Caco-2 (cell line): ENCODE data around the gene MGAT3. TPM values are rescaled to one million over a fixed set of nuclear protein-coding genes. Genes with fewer than 3 reads are reported as not detected.

Experiments
- BruUV-seq: library from RNA; stranded (reverse); fragments of 400-500 nt; replicated peaks from 2 replicates; lab custom pipeline; 2021; lab: Mats Ljungman, UMichigan
- CTCF ChIA-PET: fragments of 300-600 bp; sonication (Branson Sonifier 250); formaldehyde crosslinking; loops from one replicate; lab custom pipeline; 2022; ENCODE audit warnings: antibody characterized with exemption; lab: Charles Lee
- POLR2A ChIA-PET: fragments of 300-600 bp; sonication (Branson Sonifier 250); formaldehyde crosslinking; loops from one replicate; lab custom pipeline; 2022; ENCODE audit warnings: antibody characterized with exemption; lab: Charles Lee
- DNase-seq, 2 experiments: peaks; one replicate each; pipeline versions ENCODE4 v3.0.0 to v3.0.0-alpha.2; 2020 to 2022
- H3K27me3 ChIP-seq: replicated peaks from 2 replicates; pipeline ENCODE4 v1.6.0; 2011; ENCODE audit warnings: low read length; ENCODE audit not compliant: control insufficient read depth, insufficient read depth
- H3K36me3 ChIP-seq: 2 replicates; pipeline ENCODE4 v1.5.1; 2011; ENCODE audit warnings: low read length; ENCODE audit not compliant: control insufficient read depth, insufficient read depth
- H3K4me1 ChIP-seq: fragments of 250-450 bp; sonication (Bioruptor Pico); 2 replicates; pipeline ENCODE4 v1.5.1; 2020; ENCODE audit warnings: mild to moderate bottlenecking
- H3K4me3 ChIP-seq: 2 replicates; pipeline ENCODE4 v1.5.1; 2011; ENCODE audit warnings: low read depth, mild to moderate bottlenecking, control low read depth, low read length
- H3K9me3 ChIP-seq: fragments of 250-450 bp; sonication (Bioruptor Pico); 2 replicates; pipeline ENCODE4 v1.5.1; 2020; ENCODE audit warnings: mild to moderate bottlenecking, moderate library complexity
- H3K27ac Mint-ChIP-seq: one replicate; pipeline ENCODE4 v1.8.0; 2022; ENCODE audit warnings: mixed read lengths; ENCODE audit not compliant: unreplicated experiment
- H3K27me3 Mint-ChIP-seq: one replicate; pipeline ENCODE4 v1.8.0; 2022; ENCODE audit warnings: mixed read lengths; ENCODE audit not compliant: insufficient read depth, unreplicated experiment
- H3K36me3 Mint-ChIP-seq: one replicate; pipeline ENCODE4 v1.8.0; 2022; ENCODE audit warnings: mild to moderate bottlenecking, mixed read lengths; ENCODE audit not compliant: insufficient read depth, unreplicated experiment
- H3K4me1 Mint-ChIP-seq: one replicate; pipeline ENCODE4 v1.8.0; 2022; ENCODE audit warnings: low read depth, mixed read lengths; ENCODE audit not compliant: unreplicated experiment
- H3K4me3 Mint-ChIP-seq: one replicate; pipeline ENCODE4 v1.8.0; 2022; ENCODE audit warnings: mild to moderate bottlenecking, moderate library complexity, mixed read lengths; ENCODE audit not compliant: unreplicated experiment
- H3K9me3 Mint-ChIP-seq: one replicate; pipeline ENCODE4 v1.8.0; 2022; ENCODE audit warnings: mixed read lengths; ENCODE audit not compliant: unreplicated experiment
- CTCF ChIP-seq, 2 experiments: fragments of 200-600 bp in 1 of 2; IDR thresholded peaks; 1 replicate in 1 of 2; 2 replicates in 1 of 2; pipeline versions ENCODE4 v1.5.1 to v1.8.0; 2011 to 2022; ENCODE audit warnings: antibody characterized with exemption in 1 of 2, control low read depth in 1 of 2, inconsistent platforms in 1 of 2, low read depth in 1 of 2, low read length in 1 of 2, mild to moderate bottlenecking in 1 of 2, moderate library complexity in 1 of 2; ENCODE audit not compliant: insufficient read depth in 1 of 2, severe bottlenecking in 1 of 2, unreplicated experiment in 1 of 2
- intact Hi-C: fragments of 100-400 bp; cut with micrococcal nuclease; formaldehyde crosslinking; loops from one replicate; pipeline ENCODE4 v1.10.0; 2022; ENCODE audit not compliant: unreplicated experiment
- total RNA-seq: library from RNA; stranded (reverse); gene quantifications from 2 replicates; pipeline ENCODE4 v1.2.3, GENCODE V29; 2022

MGAT3 gene
- total RNA-seq, 1 experiment from 2014 or later = 16.6 TPM

GRCh38 chr22:39422101-39422500 lies 34.7 kb upstream of the MGAT3 start:
- ChIA-PET POLR2A (no interaction called here), CTCF (no interaction called here)

GRCh38 chr22:39422721-39423120 lies 34.1 kb upstream of the MGAT3 start:
- Mint-ChIP-seq H3K4me3 (no peak overlapping the region), H3K27ac (no peak overlapping the region), H3K27me3 (no peaks in the 10 kb centered on the region), H3K9me3 (no peaks in the 10 kb centered on the region), H3K36me3 (peaks cover 11% of the 10 kb centered on the region), H3K4me1 (no peaks in the 10 kb centered on the region)
- no peak for DNase-seq
- no TSS peak for BruUV-seq
- TF ChIP-seq CTCF (IDR thresholded peaks at IDR 0.05; ENCODE audit: insufficient read depth in 1 of 2, low read depth in 1 of 2, low read length in 1 of 2, severe bottlenecking in 1 of 2, unreplicated experiment in 1 of 2) = no peak
- POLR2A ChIA-PET = no interaction called here
- Histone ChIP-seq H3K4me1 (peaks cover under 1% of the 10 kb centered on the region; the same call in 1 of the 2 replicates), H3K9me3 (no peaks in the 10 kb centered on the region), H3K27me3 (no peaks in the 10 kb centered on the region), H3K4me3 (no peak overlapping the region), H3K36me3 (no peaks in the 10 kb centered on the region)
- CTCF ChIA-PET = no interaction called here
- intact Hi-C loops = no loop called here

More at GRCh38 chr22:39422101-39422500, 34.7 kb upstream of the MGAT3 start:
- Histone ChIP-seq H3K4me1 (no peaks in the 10 kb centered on the region), H3K4me3 (no peak overlapping the region), H3K27me3 (no peaks in the 10 kb centered on the region), H3K36me3 (no peaks in the 10 kb centered on the region), H3K9me3 (no peaks in the 10 kb centered on the region)
- BruUV-seq = no TSS peak
- intact Hi-C loops = no loop called here
- peaks cover 7% of the 10 kb centered on the region for H3K36me3 Mint-ChIP-seq
- H3K9me3 Mint-ChIP-seq = no peaks in the 10 kb centered on the region
- H3K4me1 Mint-ChIP-seq = no peaks in the 10 kb centered on the region
- no peak overlapping the region for H3K4me3 Mint-ChIP-seq
- no peak overlapping the region for H3K27ac Mint-ChIP-seq
- no peak for TF ChIP-seq CTCF (IDR thresholded peaks at IDR 0.05; ENCODE audit: insufficient read depth in 1 of 2, low read depth in 1 of 2, low read length in 1 of 2, severe bottlenecking in 1 of 2, unreplicated experiment in 1 of 2)
- H3K27me3 Mint-ChIP-seq = no peaks in the 10 kb centered on the region
- no peak for DNase-seq

- H3K36me3 ChIP-seq = no peaks in the 10 kb centered on the region
- TF ChIP-seq CTCF (IDR thresholded peaks at IDR 0.05; ENCODE audit: insufficient read depth in 1 of 2, low read depth in 1 of 2, low read length in 1 of 2, severe bottlenecking in 1 of 2, unreplicated experiment in 1 of 2) = no peak
- POLR2A ChIA-PET = no interaction called here
- CTCF ChIA-PET = no interaction called here
- Mint-ChIP-seq H3K9me3 (no peaks in the 10 kb centered on the region), H3K4me1 (no peaks in the 10 kb centered on the region), H3K27ac (no peak overlapping the region), H3K4me3 (no peak overlapping the region), H3K36me3 (peaks cover 15% of the 10 kb centered on the region), H3K27me3 (no peaks in the 10 kb centered on the region)
- H3K4me3 ChIP-seq = no peak overlapping the region
- H3K9me3 ChIP-seq = no peaks in the 10 kb centered on the region
- intact Hi-C loops = no loop called here
- H3K27me3 ChIP-seq = no peaks in the 10 kb centered on the region
- H3K4me1 ChIP-seq = peaks cover 13% of the 10 kb centered on the region
- no peak for DNase-seq
- no TSS peak for BruUV-seq
These were observed 32.8 kb upstream of the MGAT3 start for GRCh38 chr22:39423976-39424375.
